Measurements from ENCODE around the gene TRAF1. TPM values are rescaled to one million over a fixed set of nuclear protein-coding genes. Genes with fewer than 3 reads are reported as not detected.

TRAF1 gene
- total and polyA plus RNA-seq, 10 of the 15 experiments (the other 5 are each of a cell fraction or from before 2014, with no cell fraction given): 13.8 to 163 (median 128) TPM

GRCh38 chr9:120929229-120929791, 2.7 kb upstream of the TRAF1 start:
- ChIA-PET RAD21 (ENCODE audit: unreplicated experiment) (interaction anchor here (0.9 to 11.7 kb wide), 11 partner anchors 8 to 142 kb away, joined by 3 to 196 read pairs (median 5); partner anchors contain the start of genes FBXW2, PHF19 and TRAF1), CTCF (interaction anchor here (0.9 to 11.9 kb wide), 9 partner anchors 7 to 126 kb away, joined by 3 to 110 read pairs (median 4); partner anchors contain the start of gene PHF19), SMC1A (ENCODE audit: uncharacterized antibody, unreplicated experiment) (interaction anchor here (0.7 to 26.1 kb wide), 10 partner anchors 8 to 310 kb away, joined by 3 to 522 read pairs (median 4); no protein-coding TSS in a partner anchor), POLR2A (interaction anchor here (0.6 to 18.1 kb wide), 11 partner anchors 9 to 269 kb away, joined by 3 to 383 read pairs (median 4); no protein-coding TSS in a partner anchor)
- Histone ChIP-seq H3K27me3 (replicated peaks in 1 of 2; ENCODE audit: control insufficient read depth in 2 of 2, insufficient read depth in 2 of 2, low read length in 1 of 2) (no peaks in the 10 kb centered on the region), H3K4me1 (ENCODE audit: control insufficient read depth, insufficient read depth, low read length) (peaks cover 51% of the 10 kb centered on the region), H3K9ac (ENCODE audit: control insufficient read depth, insufficient read depth, low read length) (peak overlapping the region; percentile 99), H3K9me3 (replicated peaks; ENCODE audit: control insufficient read depth, insufficient read depth, low read length) (no peaks in the 10 kb centered on the region), H3K36me3 (ENCODE audit: control insufficient read depth in 2 of 2, insufficient read depth in 2 of 2, low read length in 1 of 2) (no peaks in the 10 kb centered on the region; a peak in 1 of 4 replicates), H3K27ac (ENCODE audit: control insufficient read depth, insufficient read depth) (peak overlapping the region; percentile 99), H3K4me2 (ENCODE audit: control insufficient read depth, insufficient read depth) (peak overlapping the region; percentile 38), H3K79me2 (ENCODE audit: control insufficient read depth, insufficient read depth, low read length) (peaks cover 65% of the 10 kb centered on the region), H2AFZ (ENCODE audit: control insufficient read depth, low read depth, low read length) (peak overlapping the region; percentile 30; the same call in 1 of the 2 replicates), H3K4me3 (peak overlapping the region; percentile 88), H4K20me1 (ENCODE audit: control insufficient read depth, insufficient read depth) (no peaks in the 10 kb centered on the region)
- no peak for DNase-seq (ENCODE audit: low read depth, low spot score)
- BruUV-seq (replicated peaks): TSS peak; percentile 41
- intact Hi-C loops (cut with micrococcal nuclease; ENCODE audit: unreplicated experiment): loop anchor here (5.0 to 10.0 kb wide), 2 partner anchors 268 to 345 kb away; partner anchors contain the start of gene CDK5RAP2
- no peak for FAIRE-seq
- WGBS (ENCODE audit: insufficient coverage, insufficient replicate concordance, low lambda C conversion rate, missing lambda C conversion rate): 3% methylated on average over 26 of the region's 26 CpGs
- in situ Hi-C loops (cut with MboI): no loop called here
- ATAC-seq: no peak
- no peak for TF ChIP-seq SMAD1 (IDR thresholded peaks at IDR 0.05; ENCODE audit: low read depth, partially characterized antibody)
- TF ChIP-seq SMARCA5 (IDR thresholded peaks at IDR 0.05): 0 out of 2 replicates have a peak, but pooled peaks have one; percentile 57
- TF ChIP-seq TCF3 (IDR thresholded peaks at IDR 0.05; ENCODE audit: borderline replicate concordance, insufficient read depth, low read depth, low read length): peak; percentile 31; the same call in 1 of the 2 replicates
- no peak for TF ChIP-seq MYB (IDR thresholded peaks at IDR 0.05; ENCODE audit: borderline replicate concordance, low read depth, low read length)
- no peak for TF ChIP-seq SIX5 (IDR thresholded peaks at IDR 0.05; ENCODE audit: low read depth, low read length, severe bottlenecking)
- peak; percentile 85 for TF ChIP-seq POLR2AphosphoS5 (IDR thresholded peaks at IDR 0.05; ENCODE audit: low read length)
- 0 out of 2 replicates have a peak, but pooled peaks have one; percentile 11 for TF ChIP-seq ZNF207 (IDR thresholded peaks at IDR 0.05; ENCODE audit: borderline replicate concordance)
- peak; percentile 58; the same call in 1 of the 2 replicates for TF ChIP-seq BACH1 (IDR thresholded peaks at IDR 0.05; ENCODE audit: borderline replicate concordance)
- 0 out of 2 replicates have a peak, but pooled peaks have one; percentile 23 for TF ChIP-seq WRNIP1 (IDR thresholded peaks at IDR 0.05; ENCODE audit: borderline replicate concordance, low read depth, low read length)
- TF ChIP-seq MXI1 (IDR thresholded peaks at IDR 0.05; ENCODE audit: low read depth, low read length): no peak
- TF ChIP-seq, protein P1, sequence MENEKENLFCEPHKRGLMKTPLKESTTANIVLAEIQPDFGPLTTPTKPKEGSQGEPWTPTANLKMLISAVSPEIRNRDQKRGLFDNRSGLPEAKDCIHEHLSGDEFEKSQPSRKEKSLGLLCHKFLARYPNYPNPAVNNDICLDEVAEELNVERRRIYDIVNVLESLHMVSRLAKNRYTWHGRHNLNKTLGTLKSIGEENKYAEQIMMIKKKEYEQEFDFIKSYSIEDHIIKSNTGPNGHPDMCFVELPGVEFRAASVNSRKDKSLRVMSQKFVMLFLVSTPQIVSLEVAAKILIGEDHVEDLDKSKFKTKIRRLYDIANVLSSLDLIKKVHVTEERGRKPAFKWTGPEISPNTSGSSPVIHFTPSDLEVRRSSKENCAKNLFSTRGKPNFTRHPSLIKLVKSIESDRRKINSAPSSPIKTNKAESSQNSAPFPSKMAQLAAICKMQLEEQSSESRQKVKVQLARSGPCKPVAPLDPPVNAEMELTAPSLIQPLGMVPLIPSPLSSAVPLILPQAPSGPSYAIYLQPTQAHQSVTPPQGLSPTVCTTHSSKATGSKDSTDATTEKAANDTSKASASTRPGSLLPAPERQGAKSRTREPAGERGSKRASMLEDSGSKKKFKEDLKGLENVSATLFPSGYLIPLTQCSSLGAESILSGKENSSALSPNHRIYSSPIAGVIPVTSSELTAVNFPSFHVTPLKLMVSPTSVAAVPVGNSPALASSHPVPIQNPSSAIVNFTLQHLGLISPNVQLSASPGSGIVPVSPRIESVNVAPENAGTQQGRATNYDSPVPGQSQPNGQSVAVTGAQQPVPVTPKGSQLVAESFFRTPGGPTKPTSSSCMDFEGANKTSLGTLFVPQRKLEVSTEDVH (IDR thresholded peaks at IDR 0.05; ENCODE audit: low read depth, partially characterized antibody): no peak
- no peak for TF ChIP-seq CHD4 (IDR thresholded peaks at IDR 0.05)
- TF ChIP-seq, protein P2, sequence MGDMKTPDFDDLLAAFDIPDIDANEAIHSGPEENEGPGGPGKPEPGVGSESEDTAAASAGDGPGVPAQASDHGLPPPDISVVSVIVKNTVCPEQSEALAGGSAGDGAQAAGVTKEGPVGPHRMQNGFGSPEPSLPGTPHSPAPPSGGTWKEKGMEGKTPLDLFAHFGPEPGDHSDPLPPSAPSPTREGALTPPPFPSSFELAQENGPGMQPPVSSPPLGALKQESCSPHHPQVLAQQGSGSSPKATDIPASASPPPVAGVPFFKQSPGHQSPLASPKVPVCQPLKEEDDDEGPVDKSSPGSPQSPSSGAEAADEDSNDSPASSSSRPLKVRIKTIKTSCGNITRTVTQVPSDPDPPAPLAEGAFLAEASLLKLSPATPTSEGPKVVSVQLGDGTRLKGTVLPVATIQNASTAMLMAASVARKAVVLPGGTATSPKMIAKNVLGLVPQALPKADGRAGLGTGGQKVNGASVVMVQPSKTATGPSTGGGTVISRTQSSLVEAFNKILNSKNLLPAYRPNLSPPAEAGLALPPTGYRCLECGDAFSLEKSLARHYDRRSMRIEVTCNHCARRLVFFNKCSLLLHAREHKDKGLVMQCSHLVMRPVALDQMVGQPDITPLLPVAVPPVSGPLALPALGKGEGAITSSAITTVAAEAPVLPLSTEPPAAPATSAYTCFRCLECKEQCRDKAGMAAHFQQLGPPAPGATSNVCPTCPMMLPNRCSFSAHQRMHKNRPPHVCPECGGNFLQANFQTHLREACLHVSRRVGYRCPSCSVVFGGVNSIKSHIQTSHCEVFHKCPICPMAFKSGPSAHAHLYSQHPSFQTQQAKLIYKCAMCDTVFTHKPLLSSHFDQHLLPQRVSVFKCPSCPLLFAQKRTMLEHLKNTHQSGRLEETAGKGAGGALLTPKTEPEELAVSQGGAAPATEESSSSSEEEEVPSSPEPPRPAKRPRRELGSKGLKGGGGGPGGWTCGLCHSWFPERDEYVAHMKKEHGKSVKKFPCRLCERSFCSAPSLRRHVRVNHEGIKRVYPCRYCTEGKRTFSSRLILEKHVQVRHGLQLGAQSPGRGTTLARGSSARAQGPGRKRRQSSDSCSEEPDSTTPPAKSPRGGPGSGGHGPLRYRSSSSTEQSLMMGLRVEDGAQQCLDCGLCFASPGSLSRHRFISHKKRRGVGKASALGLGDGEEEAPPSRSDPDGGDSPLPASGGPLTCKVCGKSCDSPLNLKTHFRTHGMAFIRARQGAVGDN (IDR thresholded peaks at IDR 0.05): peak; percentile 87; the same call in 1 of the 2 replicates
- no peak for TF ChIP-seq MTA3 (IDR thresholded peaks at IDR 0.05; ENCODE audit: borderline replicate concordance, low read length)
- TF ChIP-seq PAX5 (IDR thresholded peaks at IDR 0.05; ENCODE audit: borderline replicate concordance, low read depth, low read length): no peak
